Mesendoderm (in vitro differentiated cells): Measurements from ENCODE around the gene PSPC1. TPM values are rescaled to one million over a fixed set of nuclear protein-coding genes. Genes with fewer than 3 reads are reported as not detected.
A peak's percentile ranks its signal among the peaks of the same experiment; 100 is the strongest.
"Not testable (repeated sequence)": the region's sequence is repeated elsewhere in the genome, so short reads cannot be mapped to it uniquely, and the experiment has no call there.

ENCODE experiments used
- DNase-seq: peaks from one replicate; pipeline ENCODE4 v3.0.0; 2013
- H2AK5ac ChIP-seq: 2 replicates; pipeline ENCODE4 v1.6.1; 2013; ENCODE audit warnings: low read length, inconsistent platforms
- H2BK120ac ChIP-seq: 2 replicates; pipeline ENCODE4 v1.6.1; 2013; ENCODE audit warnings: low read depth, mild to moderate bottlenecking, low read length, moderate library complexity, mixed read lengths
- H2BK15ac ChIP-seq: replicated peaks from 2 replicates; pipeline ENCODE4 v1.6.1; 2013; ENCODE audit warnings: low read depth, mild to moderate bottlenecking, moderate library complexity
- H2BK5ac ChIP-seq: 2 replicates; pipeline ENCODE4 v1.6.1; 2013; ENCODE audit warnings: low read length, inconsistent platforms
- H3K18ac ChIP-seq: 2 replicates; pipeline ENCODE4 v1.6.1; 2013; ENCODE audit warnings: mild to moderate bottlenecking, low read length, mixed read lengths
- H3K23ac ChIP-seq: one replicate; pipeline ENCODE4 v1.6.1; 2013; ENCODE audit warnings: low read length
- H3K27ac ChIP-seq: 2 replicates; pipeline ENCODE4 v1.5.1; 2013; ENCODE audit warnings: low read depth, mild to moderate bottlenecking, inconsistent platforms, low read length, moderate library complexity
- H3K27me3 ChIP-seq: 2 replicates; pipeline ENCODE4 v1.6.1; 2013; ENCODE audit warnings: low read length, control low read depth, mild to moderate bottlenecking, inconsistent platforms; ENCODE audit not compliant: insufficient read depth, poor library complexity
- H3K36me3 ChIP-seq: 2 replicates; pipeline ENCODE4 v1.6.1; 2013; ENCODE audit warnings: low read length, inconsistent platforms; ENCODE audit not compliant: control insufficient read depth, insufficient read depth
- H3K4ac ChIP-seq: one replicate; pipeline ENCODE4 v1.6.1; 2013; ENCODE audit warnings: low read depth, mild to moderate bottlenecking, low read length, moderate library complexity
- H3K4me1 ChIP-seq: 2 replicates; pipeline ENCODE4 v1.6.1; 2013; ENCODE audit warnings: low read depth, low read length, inconsistent platforms; ENCODE audit not compliant: control insufficient read depth
- H3K4me2 ChIP-seq: 2 replicates; pipeline ENCODE4 v1.6.1; 2013; ENCODE audit warnings: low read length
- H3K4me3 ChIP-seq: 2 replicates; pipeline ENCODE4 v1.5.1; 2013; ENCODE audit warnings: mild to moderate bottlenecking, low read length
- H3K56ac ChIP-seq: one replicate; pipeline ENCODE4 v1.6.1; 2013; ENCODE audit warnings: low read length
- H3K79me1 ChIP-seq: 2 replicates; pipeline ENCODE4 v1.6.1; 2013; ENCODE audit warnings: low read length, inconsistent platforms
- H3K79me2 ChIP-seq: 2 replicates; pipeline ENCODE4 v1.6.1; 2013; ENCODE audit warnings: mild to moderate bottlenecking, low read length; ENCODE audit not compliant: control insufficient read depth, insufficient read depth
- H3K9ac ChIP-seq: 2 replicates; pipeline ENCODE4 v1.6.1; 2013; ENCODE audit warnings: low read length, inconsistent platforms
- H4K5ac ChIP-seq: one replicate; pipeline ENCODE4 v1.6.1; 2013; ENCODE audit warnings: low read length
- H4K8ac ChIP-seq: one replicate; pipeline ENCODE4 v1.6.1; 2013; ENCODE audit warnings: low read depth, mild to moderate bottlenecking, control low read depth, low read length, moderate library complexity
- WGBS: extraction: QIAGEN DNeasy Blood & Tissue Kit; methylation state at CpG from one replicate; pipeline ENCODE4 v1.1.7; 2013; ENCODE audit warnings: low lambda C conversion rate, missing lambda C conversion rate; ENCODE audit not compliant: insufficient coverage; ENCODE audit errors: extremely low coverage; 5-methylcytosine and 5-hydroxymethylcytosine counted together
- polyA plus RNA-seq, 2 experiments: library from polyadenylated mRNA; stranded (reverse); fragments of 200-250 nt; gene quantifications; one replicate each; pipeline ENCODE4 v1.2.3, GENCODE V29; 2013

Gene PSPC1, protein sequence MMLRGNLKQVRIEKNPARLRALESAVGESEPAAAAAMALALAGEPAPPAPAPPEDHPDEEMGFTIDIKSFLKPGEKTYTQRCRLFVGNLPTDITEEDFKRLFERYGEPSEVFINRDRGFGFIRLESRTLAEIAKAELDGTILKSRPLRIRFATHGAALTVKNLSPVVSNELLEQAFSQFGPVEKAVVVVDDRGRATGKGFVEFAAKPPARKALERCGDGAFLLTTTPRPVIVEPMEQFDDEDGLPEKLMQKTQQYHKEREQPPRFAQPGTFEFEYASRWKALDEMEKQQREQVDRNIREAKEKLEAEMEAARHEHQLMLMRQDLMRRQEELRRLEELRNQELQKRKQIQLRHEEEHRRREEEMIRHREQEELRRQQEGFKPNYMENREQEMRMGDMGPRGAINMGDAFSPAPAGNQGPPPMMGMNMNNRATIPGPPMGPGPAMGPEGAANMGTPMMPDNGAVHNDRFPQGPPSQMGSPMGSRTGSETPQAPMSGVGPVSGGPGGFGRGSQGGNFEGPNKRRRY
- 77.5 TPM for polyA plus RNA-seq (2013, experiment 1 of 2)
- 76.7 TPM for polyA plus RNA-seq (2013, experiment 2 of 2)

- H2BK15ac ChIP-seq, H3K4me1 ChIP-seq, H3K27me3 ChIP-seq, H3K79me1 ChIP-seq, H2BK5ac ChIP-seq, H4K5ac ChIP-seq, H2AK5ac ChIP-seq, H2BK120ac ChIP-seq, H3K36me3 ChIP-seq: not testable (repeated sequence)
- WGBS: no CpG with 5 or more reads among the region's 50 CpGs
- Histone ChIP-seq H3K27ac (peak within 1 kb of the TSS; percentile 82), H3K56ac (peak within 1 kb of the TSS; percentile 94), H4K8ac (peak within 1 kb of the TSS; percentile 95), H3K4me2 (peak within 1 kb of the TSS; percentile 14), H3K23ac (peak within 1 kb of the TSS; percentile 48), H3K9ac (peak within 1 kb of the TSS; percentile 90), H3K18ac (peak within 1 kb of the TSS; percentile 91), H3K79me2 (peaks cover 19% of the 10 kb centered on the region), H3K4me3 (peak within 1 kb of the TSS; percentile 96), H3K4ac (peak within 1 kb of the TSS; percentile 92)
- peak; percentile 96 for DNase-seq
Measured at GRCh38 chr13:19782727-19783682, at the start of gene PSPC1. TSS of gene PSPC1 (minus strand) at chr13:19782945. CDS start at chr13:19782757, 188 bp downstream.

DNA sequence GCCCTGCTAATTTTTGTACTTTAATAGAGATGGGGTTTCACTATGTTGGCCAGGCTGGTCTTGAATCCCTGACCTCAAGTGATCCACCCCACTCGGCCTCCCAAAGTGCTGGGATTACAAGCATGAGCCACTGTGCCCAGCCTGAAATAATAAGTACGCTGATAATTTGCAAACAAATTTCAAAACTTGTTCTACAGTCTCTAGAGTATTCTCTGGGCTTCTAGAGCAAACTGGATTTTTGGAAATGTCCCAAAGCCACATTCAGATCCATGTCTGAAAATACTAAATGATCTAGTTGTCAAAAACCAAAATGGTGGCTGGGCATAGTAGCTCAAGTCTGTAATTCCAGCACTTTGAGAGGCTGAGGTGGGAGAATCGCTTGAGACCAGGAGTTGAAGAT is 39.9 kb upstream of the PSPC1 start:
- H3K4me1 ChIP-seq: no peaks in the 10 kb centered on the region
- H3K36me3 ChIP-seq: peaks cover 2% of the 10 kb centered on the region
- no peak overlapping the region for H4K5ac ChIP-seq
- no peak overlapping the region for H2AK5ac ChIP-seq
- H2BK15ac ChIP-seq: no peak overlapping the region
- H3K79me2 ChIP-seq: no peaks in the 10 kb centered on the region
- no peak overlapping the region for H3K27ac ChIP-seq
- no peak overlapping the region for H3K56ac ChIP-seq
- no peak overlapping the region for H3K23ac ChIP-seq
- H3K27me3 ChIP-seq: no peaks in the 10 kb centered on the region
- H3K9ac ChIP-seq: no peak overlapping the region
- no CpG with 5 or more reads among the region's 3 CpGs for WGBS
- no peak overlapping the region for H4K8ac ChIP-seq
- H2BK120ac ChIP-seq: no peak overlapping the region
- no peak overlapping the region for H2BK5ac ChIP-seq
- no peak overlapping the region for H3K4ac ChIP-seq
- no peaks in the 10 kb centered on the region for H3K79me1 ChIP-seq
- no peak overlapping the region for H3K4me2 ChIP-seq
- no peak overlapping the region for H3K18ac ChIP-seq
- H3K4me3 ChIP-seq: no peak overlapping the region
- DNase-seq: no peak

DNA sequence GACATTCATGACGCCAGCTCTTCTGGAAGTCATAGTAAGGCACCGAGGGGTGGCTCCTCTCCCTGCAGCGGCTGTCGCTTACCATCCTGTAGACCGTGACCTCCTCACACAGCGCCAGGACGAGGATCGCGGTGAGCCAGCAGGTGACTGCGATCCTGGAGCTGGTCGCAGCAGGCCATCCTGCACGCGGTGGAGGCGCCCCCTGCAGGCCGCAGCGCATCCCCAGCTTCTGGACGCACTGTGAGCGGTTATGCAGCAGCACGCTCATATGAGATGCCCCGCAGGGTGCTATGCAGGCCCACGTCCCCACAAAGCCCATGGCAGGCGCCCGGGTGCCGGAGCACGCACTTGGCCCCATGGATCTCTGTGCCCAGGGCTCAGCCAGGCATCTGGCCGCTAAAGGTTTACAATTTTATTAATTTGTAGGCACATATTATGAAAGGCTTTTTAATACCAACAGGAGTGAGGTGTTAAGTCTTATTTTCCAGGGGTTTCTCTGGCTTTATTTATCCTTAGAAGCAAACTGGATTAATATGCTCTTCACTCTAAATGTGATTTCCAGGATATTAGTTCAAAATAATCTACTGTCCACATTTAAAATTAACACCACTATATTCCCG is 35.6 kb upstream of the PSPC1 start:
- no peak overlapping the region for H2BK120ac ChIP-seq
- H3K79me2 ChIP-seq: no peaks in the 10 kb centered on the region
- H3K23ac ChIP-seq: no peak overlapping the region
- H3K4ac ChIP-seq: no peak overlapping the region
- no peak overlapping the region for H2BK15ac ChIP-seq
- 100% methylated on average over 1 of the region's 27 CpGs for WGBS
- no peaks in the 10 kb centered on the region for H3K4me1 ChIP-seq
- H2BK5ac ChIP-seq: no peak overlapping the region
- H3K79me1 ChIP-seq: no peaks in the 10 kb centered on the region
- no peak overlapping the region for H3K4me2 ChIP-seq
- H3K9ac ChIP-seq: no peak overlapping the region
- DNase-seq: peak; percentile 85
- H3K27me3 ChIP-seq: no peaks in the 10 kb centered on the region
- H2AK5ac ChIP-seq: no peak overlapping the region
- H3K18ac ChIP-seq: no peak overlapping the region
- H3K27ac ChIP-seq: no peak overlapping the region
- H3K56ac ChIP-seq: no peak overlapping the region
- no peak overlapping the region for H3K4me3 ChIP-seq
- no peak overlapping the region for H4K8ac ChIP-seq
- no peak overlapping the region for H4K5ac ChIP-seq
- H3K36me3 ChIP-seq: peaks cover 4% of the 10 kb centered on the region

DNA sequence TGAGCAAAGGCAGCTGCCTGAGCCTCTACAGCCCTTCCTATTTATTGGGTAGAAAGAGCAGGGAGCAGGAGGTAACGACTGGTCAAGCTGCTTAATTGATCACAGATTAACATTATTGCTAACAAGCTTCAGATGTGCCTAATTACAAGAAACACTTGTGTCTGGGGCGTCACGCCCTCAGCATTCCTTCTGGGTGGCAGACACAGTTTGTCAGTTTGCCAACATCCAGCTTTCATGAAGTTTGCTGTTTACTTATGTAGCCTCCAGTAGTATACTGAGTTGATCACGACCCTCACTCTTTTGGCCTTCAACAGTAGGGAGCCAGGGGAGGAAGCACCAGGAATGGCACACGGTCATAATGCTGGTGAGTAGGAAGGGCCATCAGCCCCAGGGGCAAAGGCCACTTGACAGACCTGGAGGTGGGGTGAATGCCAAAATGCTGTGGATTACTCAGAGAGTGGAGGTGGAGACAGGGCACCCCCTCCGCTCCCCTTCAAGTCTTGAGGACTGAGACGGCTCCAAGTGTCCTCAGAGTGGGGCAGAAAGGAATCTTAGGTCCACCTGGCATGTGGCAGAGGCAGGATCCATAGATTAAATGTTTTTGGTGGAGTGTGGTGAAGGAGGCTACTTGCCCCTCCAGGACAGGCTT is 34.9 kb upstream of the PSPC1 start:
- Histone ChIP-seq H3K18ac (no peak overlapping the region), H2BK15ac (no peak overlapping the region)
- no CpG with 5 or more reads among the region's 7 CpGs for WGBS

GRCh38 chr13:19817106-19817505 is 34.4 kb upstream of the PSPC1 start:
- H3K4me2 ChIP-seq: no peak overlapping the region
- no peaks in the 10 kb centered on the region for H3K27me3 ChIP-seq
- no peak overlapping the region for H2BK15ac ChIP-seq
- H3K27ac ChIP-seq: no peak overlapping the region
- no CpG with 5 or more reads among the region's 10 CpGs for WGBS
- H3K23ac ChIP-seq: no peak overlapping the region
- no peak for DNase-seq
- no peak overlapping the region for H3K4me3 ChIP-seq
- no peak overlapping the region for H4K8ac ChIP-seq
- no peaks in the 10 kb centered on the region for H3K79me1 ChIP-seq
- H2AK5ac ChIP-seq: no peak overlapping the region
- no peaks in the 10 kb centered on the region for H3K4me1 ChIP-seq
- no peak overlapping the region for H4K5ac ChIP-seq
- peaks cover 4% of the 10 kb centered on the region for H3K36me3 ChIP-seq
- no peak overlapping the region for H3K56ac ChIP-seq
- H3K79me2 ChIP-seq: no peaks in the 10 kb centered on the region
- H2BK5ac ChIP-seq: no peak overlapping the region
- H2BK120ac ChIP-seq: no peak overlapping the region
- no peak overlapping the region for H3K4ac ChIP-seq
- no peak overlapping the region for H3K9ac ChIP-seq
- no peak overlapping the region for H3K18ac ChIP-seq

More for the DNA sequence above, 34.9 kb upstream of the PSPC1 start:
- DNase-seq: no peak
- Histone ChIP-seq H4K5ac (no peak overlapping the region), H2BK5ac (no peak overlapping the region), H3K23ac (no peak overlapping the region), H4K8ac (no peak overlapping the region), H3K4ac (no peak overlapping the region), H3K56ac (no peak overlapping the region), H3K4me3 (no peak overlapping the region), H3K27me3 (no peaks in the 10 kb centered on the region), H3K4me2 (no peak overlapping the region), H2BK120ac (no peak overlapping the region), H2AK5ac (no peak overlapping the region), H3K4me1 (no peaks in the 10 kb centered on the region), H3K36me3 (peaks cover 4% of the 10 kb centered on the region), H3K79me2 (no peaks in the 10 kb centered on the region), H3K27ac (no peak overlapping the region), H3K79me1 (no peaks in the 10 kb centered on the region), H3K9ac (no peak overlapping the region)
